Nephron progenitor cell (in vitro differentiated cells): ENCODE measurements around the gene TACR2.
A peak's percentile ranks its signal among the peaks of the same experiment; 100 is the strongest.

Source experiments
- DNase-seq: peaks from one replicate; pipeline ENCODE4 v3.0.0; 2021
- H3K27ac Mint-ChIP-seq: 2 replicates; pipeline ENCODE4 v1.8.0; 2021; ENCODE audit warnings: mild to moderate bottlenecking, moderate library complexity, mixed read lengths
- H3K27me3 Mint-ChIP-seq: 2 replicates; pipeline ENCODE4 v1.8.0; 2021; ENCODE audit warnings: mild to moderate bottlenecking, low read depth, mixed read lengths; ENCODE audit not compliant: poor library complexity
- H3K36me3 Mint-ChIP-seq: 2 replicates; pipeline ENCODE4 v1.8.0; 2021; ENCODE audit warnings: low read depth, mixed read lengths
- H3K4me1 Mint-ChIP-seq: 2 replicates; pipeline ENCODE4 v1.8.0; 2021; ENCODE audit warnings: mixed read lengths
- H3K4me3 Mint-ChIP-seq: 2 replicates; pipeline ENCODE4 v1.8.0; 2021; ENCODE audit warnings: mild to moderate bottlenecking, moderate library complexity, mixed read lengths
- H3K9me3 Mint-ChIP-seq: 2 replicates; pipeline ENCODE4 v1.8.0; 2021; ENCODE audit warnings: mild to moderate bottlenecking, moderate library complexity, mixed read lengths
- CTCF ChIP-seq: fragments of 200-600 bp; sonication (generic); IDR thresholded peaks from 2 replicates; pipeline ENCODE4 v1.5.0; 2021; ENCODE audit warnings: antibody characterized with exemption

Gene TACR2

GRCh38 chr10:69376662-69377061 lies 40.1 kb downstream of the TACR2 start:
- no peak for DNase-seq
- Mint-ChIP-seq H3K36me3 (peaks cover 38% of the 10 kb centered on the region), H3K27ac (no peak overlapping the region), H3K4me1 (peaks cover 29% of the 10 kb centered on the region), H3K27me3 (no peaks in the 10 kb centered on the region), H3K4me3 (no peak overlapping the region), H3K9me3 (no peaks in the 10 kb centered on the region)
- no peak for TF ChIP-seq CTCF

- peaks cover 29% of the 10 kb centered on the region for H3K4me1 Mint-ChIP-seq
- H3K27ac Mint-ChIP-seq, result no peak overlapping the region
- peak; percentile 55 for DNase-seq
- H3K4me3 Mint-ChIP-seq, result peak overlapping the region; percentile 8
- no peaks in the 10 kb centered on the region for H3K9me3 Mint-ChIP-seq
- TF ChIP-seq CTCF, result no peak
- peaks cover 49% of the 10 kb centered on the region for H3K36me3 Mint-ChIP-seq
- no peaks in the 10 kb centered on the region for H3K27me3 Mint-ChIP-seq
Measured at GRCh38 chr10:69375307-69376151, 41.2 kb downstream of the TACR2 start.

GRCh38 chr10:69374931-69375306 lies 41.8 kb downstream of the TACR2 start:
- H3K27ac Mint-ChIP-seq, result no peak overlapping the region
- no peak for DNase-seq
- H3K27me3 Mint-ChIP-seq, result no peaks in the 10 kb centered on the region
- no peak overlapping the region for H3K4me3 Mint-ChIP-seq
- no peak for TF ChIP-seq CTCF
- peaks cover 49% of the 10 kb centered on the region for H3K36me3 Mint-ChIP-seq
- peaks cover 29% of the 10 kb centered on the region for H3K4me1 Mint-ChIP-seq
- H3K9me3 Mint-ChIP-seq, result no peaks in the 10 kb centered on the region

GRCh38 chr10:69374242-69374641 lies 42.5 kb downstream of the TACR2 start:
- H3K9me3 Mint-ChIP-seq, result no peaks in the 10 kb centered on the region
- DNase-seq, result no peak
- no peaks in the 10 kb centered on the region for H3K27me3 Mint-ChIP-seq
- H3K4me1 Mint-ChIP-seq, result peaks cover 29% of the 10 kb centered on the region
- H3K27ac Mint-ChIP-seq, result no peak overlapping the region
- TF ChIP-seq CTCF, result no peak
- H3K4me3 Mint-ChIP-seq, result no peak overlapping the region
- H3K36me3 Mint-ChIP-seq, result peaks cover 52% of the 10 kb centered on the region

GRCh38 chr10:69372126-69372980 lies 44.4 kb downstream of the TACR2 start:
- Mint-ChIP-seq H3K27ac (no peak overlapping the region), H3K27me3 (no peaks in the 10 kb centered on the region), H3K9me3 (no peaks in the 10 kb centered on the region), H3K36me3 (peaks cover 39% of the 10 kb centered on the region), H3K4me1 (peaks cover 29% of the 10 kb centered on the region), H3K4me3 (no peak overlapping the region)
- TF ChIP-seq CTCF, result no peak
- DNase-seq, result no peak
